ENCODE results near the gene PPDPF.
"Not testable (repeated sequence)": the region's sequence is repeated elsewhere in the genome, so short reads cannot be mapped to it uniquely, and the experiment has no call there.

PPDPF gene

GRCh38 chr20:63566395-63567135 is 46.0 kb downstream of the PPDPF start:
- FAIRE-seq: no peak

GRCh38 chr20:63567136-63567385 is 46.5 kb downstream of the PPDPF start:
- FAIRE-seq: no peak

GRCh38 chr20:63567386-63568169 is 47.0 kb downstream of the PPDPF start:
- no peak for FAIRE-seq

- FAIRE-seq: no peak
Measured at GRCh38 chr20:63568170-63568981, 47.8 kb downstream of the PPDPF start.

- FAIRE-seq: no peak
Measured at GRCh38 chr20:63568986-63569949, 48.7 kb downstream of the PPDPF start.

- FAIRE-seq: no peak
Measured at GRCh38 chr20:63570281-63571086, 49.9 kb downstream of the PPDPF start.

GRCh38 chr20:63571087-63571478 is 50.5 kb downstream of the PPDPF start:
- FAIRE-seq: not testable (repeated sequence)

All from colon (tissue), 2 donors.